Stimulated activated memory B cell treated with anti-CD40 and anti-IgM and Interleukin-4, amounts not matched to agents 10 μg/mL and 1 μg/mL and 100 μg/mL, for 72 hours (primary cell): ENCODE data around the gene CMTM5.
"Not testable (repeated sequence)": the region's sequence is repeated elsewhere in the genome, so short reads cannot be mapped to it uniquely, and the experiment has no call there.

Experiments used
- ATAC-seq: fragments of 150-1000 bp; cut with Tn5 transposase; 2 replicates; pipeline ENCODE4 v1.10.0; 2021
- H3K27ac Mint-ChIP-seq: one replicate; pipeline ENCODE4 v1.8.0; 2022; ENCODE audit warnings: mild to moderate bottlenecking, mixed read lengths
- H3K27me3 Mint-ChIP-seq: one replicate; pipeline ENCODE4 v1.8.0; 2022; ENCODE audit warnings: mixed read lengths
- H3K36me3 Mint-ChIP-seq: one replicate; pipeline ENCODE4 v1.8.0; 2022; ENCODE audit warnings: mixed read lengths
- H3K4me1 Mint-ChIP-seq: one replicate; pipeline ENCODE4 v1.8.0; 2022; ENCODE audit warnings: mixed read lengths
- H3K4me3 Mint-ChIP-seq: one replicate; pipeline ENCODE4 v1.8.0; 2022; ENCODE audit warnings: mild to moderate bottlenecking, moderate library complexity, mixed read lengths
- H3K9me3 Mint-ChIP-seq: one replicate; pipeline ENCODE4 v1.8.0; 2022; ENCODE audit warnings: mixed read lengths

Gene CMTM5

GRCh38 chr14:23380197-23380914 lies 3.5 kb downstream of the CMTM5 start:
- ATAC-seq: no peak
- no peaks in the 10 kb centered on the region for H3K9me3 Mint-ChIP-seq
- no peak overlapping the region for H3K27ac Mint-ChIP-seq

GRCh38 chr14:23380976-23381375 lies 4.1 kb downstream of the CMTM5 start:
- Mint-ChIP-seq H3K27ac (no peak overlapping the region), H3K36me3 (no peaks in the 10 kb centered on the region), H3K4me1 (no peaks in the 10 kb centered on the region), H3K4me3 (no peak overlapping the region), H3K9me3 (no peaks in the 10 kb centered on the region), H3K27me3 (peaks cover 68% of the 10 kb centered on the region)
- ATAC-seq: no peak

More at GRCh38 chr14:23380197-23380914, 3.5 kb downstream of the CMTM5 start:
- Mint-ChIP-seq H3K4me1 (no peaks in the 10 kb centered on the region), H3K27me3 (peaks cover 68% of the 10 kb centered on the region), H3K36me3 (no peaks in the 10 kb centered on the region), H3K4me3 (no peak overlapping the region)

GRCh38 chr14:23381871-23382270 lies 5.0 kb downstream of the CMTM5 start:
- H3K4me1 Mint-ChIP-seq: no peaks in the 10 kb centered on the region
- H3K9me3 Mint-ChIP-seq: no peaks in the 10 kb centered on the region
- H3K4me3 Mint-ChIP-seq: no peak overlapping the region
- H3K27me3 Mint-ChIP-seq: peaks cover 62% of the 10 kb centered on the region
- no peaks in the 10 kb centered on the region for H3K36me3 Mint-ChIP-seq
- no peak overlapping the region for H3K27ac Mint-ChIP-seq
- ATAC-seq: no peak

- Mint-ChIP-seq H3K27me3 (peaks cover 58% of the 10 kb centered on the region), H3K4me3 (no peak overlapping the region), H3K4me1 (no peaks in the 10 kb centered on the region), H3K9me3 (no peaks in the 10 kb centered on the region), H3K27ac (no peak overlapping the region), H3K36me3 (no peaks in the 10 kb centered on the region)
- no peak for ATAC-seq
Observed at GRCh38 chr14:23382276-23382675, 5.4 kb downstream of the CMTM5 start.

GRCh38 chr14:23382731-23383440 lies 6.0 kb downstream of the CMTM5 start:
- ATAC-seq: no peak

GRCh38 chr14:23384364-23385080 lies 7.7 kb downstream of the CMTM5 start:
- no peak overlapping the region for H3K27ac Mint-ChIP-seq
- no peaks in the 10 kb centered on the region for H3K36me3 Mint-ChIP-seq
- ATAC-seq: no peak
- H3K4me1 Mint-ChIP-seq: no peaks in the 10 kb centered on the region
- peaks cover 57% of the 10 kb centered on the region for H3K27me3 Mint-ChIP-seq
- no peak overlapping the region for H3K4me3 Mint-ChIP-seq
- H3K9me3 Mint-ChIP-seq: no peaks in the 10 kb centered on the region

More at GRCh38 chr14:23382731-23383440, 6.0 kb downstream of the CMTM5 start:
- no peaks in the 10 kb centered on the region for H3K4me1 Mint-ChIP-seq
- H3K27ac Mint-ChIP-seq: no peak overlapping the region
- peaks cover 56% of the 10 kb centered on the region for H3K27me3 Mint-ChIP-seq
- no peak overlapping the region for H3K4me3 Mint-ChIP-seq
- no peaks in the 10 kb centered on the region for H3K36me3 Mint-ChIP-seq
- no peaks in the 10 kb centered on the region for H3K9me3 Mint-ChIP-seq

- Mint-ChIP-seq H3K27me3 (peaks cover 64% of the 10 kb centered on the region), H3K4me1 (no peaks in the 10 kb centered on the region), H3K9me3 (no peaks in the 10 kb centered on the region), H3K4me3 (no peak overlapping the region), H3K36me3 (no peaks in the 10 kb centered on the region), H3K27ac (no peak overlapping the region)
- no peak for ATAC-seq
Observed at GRCh38 chr14:23385244-23385641, 8.4 kb downstream of the CMTM5 start.

- peaks cover 63% of the 10 kb centered on the region for H3K27me3 Mint-ChIP-seq
- H3K4me1 Mint-ChIP-seq: no peaks in the 10 kb centered on the region
- no peak for ATAC-seq
- H3K9me3 Mint-ChIP-seq: no peaks in the 10 kb centered on the region
- H3K4me3 Mint-ChIP-seq: no peak overlapping the region
- no peak overlapping the region for H3K27ac Mint-ChIP-seq
- no peaks in the 10 kb centered on the region for H3K36me3 Mint-ChIP-seq
Observed at GRCh38 chr14:23385642-23386265, 8.9 kb downstream of the CMTM5 start.

GRCh38 chr14:23386266-23386657 lies 9.4 kb downstream of the CMTM5 start:
- peaks cover 58% of the 10 kb centered on the region for H3K27me3 Mint-ChIP-seq
- ATAC-seq, H3K4me3 Mint-ChIP-seq, H3K36me3 Mint-ChIP-seq, H3K27ac Mint-ChIP-seq, H3K9me3 Mint-ChIP-seq, H3K4me1 Mint-ChIP-seq: not testable (repeated sequence)

GRCh38 chr14:23386999-23387398 lies 10.2 kb downstream of the CMTM5 start:
- ATAC-seq: no peak
- H3K27me3 Mint-ChIP-seq: peaks cover 51% of the 10 kb centered on the region

GRCh38 chr14:23387916-23388882 lies 11.4 kb downstream of the CMTM5 start:
- H3K9me3 Mint-ChIP-seq: no peaks in the 10 kb centered on the region
- H3K36me3 Mint-ChIP-seq: no peaks in the 10 kb centered on the region
- H3K27me3 Mint-ChIP-seq: peaks cover 42% of the 10 kb centered on the region
- ATAC-seq: no peak
- H3K4me1 Mint-ChIP-seq: no peaks in the 10 kb centered on the region
- H3K4me3 Mint-ChIP-seq: no peak overlapping the region
- no peak overlapping the region for H3K27ac Mint-ChIP-seq

More at GRCh38 chr14:23386999-23387398, 10.2 kb downstream of the CMTM5 start:
- H3K27ac Mint-ChIP-seq: no peak overlapping the region
- H3K4me1 Mint-ChIP-seq: no peaks in the 10 kb centered on the region
- no peaks in the 10 kb centered on the region for H3K9me3 Mint-ChIP-seq
- no peaks in the 10 kb centered on the region for H3K36me3 Mint-ChIP-seq
- no peak overlapping the region for H3K4me3 Mint-ChIP-seq

GRCh38 chr14:23388996-23389395 lies 12.2 kb downstream of the CMTM5 start:
- H3K4me1 Mint-ChIP-seq: no peaks in the 10 kb centered on the region
- no peak overlapping the region for H3K4me3 Mint-ChIP-seq
- ATAC-seq: no peak
- no peak overlapping the region for H3K27ac Mint-ChIP-seq
- H3K36me3 Mint-ChIP-seq: no peaks in the 10 kb centered on the region
- H3K9me3 Mint-ChIP-seq: no peaks in the 10 kb centered on the region
- H3K27me3 Mint-ChIP-seq: peaks cover 41% of the 10 kb centered on the region

GRCh38 chr14:23389396-23389795 lies 12.6 kb downstream of the CMTM5 start:
- Mint-ChIP-seq H3K4me3 (no peak overlapping the region), H3K27ac (no peak overlapping the region), H3K27me3 (peaks cover 37% of the 10 kb centered on the region), H3K36me3 (no peaks in the 10 kb centered on the region), H3K4me1 (no peaks in the 10 kb centered on the region), H3K9me3 (no peaks in the 10 kb centered on the region)
- ATAC-seq: no peak

- not testable (repeated sequence) for H3K4me3 Mint-ChIP-seq, H3K9me3 Mint-ChIP-seq, H3K4me1 Mint-ChIP-seq, ATAC-seq, H3K27ac Mint-ChIP-seq, H3K36me3 Mint-ChIP-seq
- peaks cover 32% of the 10 kb centered on the region for H3K27me3 Mint-ChIP-seq
Observed at GRCh38 chr14:23389871-23390270, 13.0 kb downstream of the CMTM5 start.
